Activated T-cell treated with anti-CD3 and anti-CD28 coated beads, Interleukin-2, amount 50 U/mL, for 4 hours (primary cell): ENCODE results near the gene PYGB. TPM values are rescaled to one million over a fixed set of nuclear protein-coding genes. Genes with fewer than 3 reads are reported as not detected.
"Not testable (repeated sequence)": the region's sequence is repeated elsewhere in the genome, so short reads cannot be mapped to it uniquely, and the experiment has no call there.

Experiments
- ATAC-seq, 2 donors: fragments of 200-7000 bp; cut with Tn5 transposase; one replicate each; pipeline ENCODE4 v1.10.0; 2021
- DNase-seq: peaks from one replicate; pipeline ENCODE4 v3.0.0-alpha.2; 2020
- H3K27me3 Mint-ChIP-seq: one replicate; pipeline ENCODE4 v1.8.0; 2021; ENCODE audit warnings: low read depth, mixed read lengths
- H3K36me3 Mint-ChIP-seq: one replicate; pipeline ENCODE4 v1.8.0; 2022; ENCODE audit warnings: mixed read lengths; ENCODE audit not compliant: insufficient read depth
- H3K4me1 Mint-ChIP-seq: one replicate; pipeline ENCODE4 v1.8.0; 2021; ENCODE audit warnings: low read depth, mixed read lengths
- H3K4me3 Mint-ChIP-seq: one replicate; pipeline ENCODE4 v1.8.0; 2021; ENCODE audit warnings: mild to moderate bottlenecking, moderate library complexity, mixed read lengths
- H3K9me3 Mint-ChIP-seq: one replicate; pipeline ENCODE4 v1.8.0; 2021; ENCODE audit warnings: mixed read lengths
- total RNA-seq, 3 donors: library from RNA; stranded (reverse); gene quantifications; one replicate each; pipeline ENCODE4 v1.2.1, GENCODE V29; 2021

The PYGB gene
- total RNA-seq, 3 donors from 2014 or later = 32.5 to 37.6 (median 34.6) TPM

- Mint-ChIP-seq H3K4me1 (peaks cover 12% of the 10 kb centered on the region), H3K27me3 (no peaks in the 10 kb centered on the region)
Measured at GRCh38 chr20:25324412-25324811, 76.5 kb downstream of the PYGB start.

GRCh38 chr20:25325073-25325472 lies 77.2 kb downstream of the PYGB start:
- peaks cover 19% of the 10 kb centered on the region for H3K4me1 Mint-ChIP-seq
- H3K4me3 Mint-ChIP-seq = no peak overlapping the region
- ATAC-seq (no peak), DNase-seq (no peak)
- H3K9me3 Mint-ChIP-seq = no peaks in the 10 kb centered on the region
- no peaks in the 10 kb centered on the region for H3K27me3 Mint-ChIP-seq
- H3K36me3 Mint-ChIP-seq = peaks cover 9% of the 10 kb centered on the region

More at GRCh38 chr20:25324412-25324811, 76.5 kb downstream of the PYGB start:
- H3K36me3 Mint-ChIP-seq = peaks cover 10% of the 10 kb centered on the region
- no peak for ATAC-seq
- H3K9me3 Mint-ChIP-seq = no peaks in the 10 kb centered on the region
- H3K4me3 Mint-ChIP-seq = no peak overlapping the region
- DNase-seq = no peak

- no peaks in the 10 kb centered on the region for H3K27me3 Mint-ChIP-seq
- H3K36me3 Mint-ChIP-seq = peaks cover 9% of the 10 kb centered on the region
- H3K4me3 Mint-ChIP-seq = no peak overlapping the region
- H3K9me3 Mint-ChIP-seq = no peaks in the 10 kb centered on the region
- ATAC-seq (no peak), DNase-seq (no peak)
- peaks cover 25% of the 10 kb centered on the region for H3K4me1 Mint-ChIP-seq
Measured at GRCh38 chr20:25325997-25326396, 78.1 kb downstream of the PYGB start.

GRCh38 chr20:25327521-25328235 lies 79.8 kb downstream of the PYGB start:
- Mint-ChIP-seq H3K36me3 (peaks cover 4% of the 10 kb centered on the region), H3K4me3 (no peak overlapping the region), H3K9me3 (no peaks in the 10 kb centered on the region), H3K27me3 (no peaks in the 10 kb centered on the region), H3K4me1 (peaks cover 22% of the 10 kb centered on the region)
- no peak for DNase-seq
- ATAC-seq = no peak

GRCh38 chr20:25328954-25329498 lies 81.1 kb downstream of the PYGB start:
- peaks cover 22% of the 10 kb centered on the region for H3K4me1 Mint-ChIP-seq

GRCh38 chr20:25334972-25335371 lies 87.1 kb downstream of the PYGB start:
- not testable (repeated sequence) for H3K4me3 Mint-ChIP-seq, H3K27me3 Mint-ChIP-seq, H3K9me3 Mint-ChIP-seq, ATAC-seq, DNase-seq, H3K4me1 Mint-ChIP-seq
- peaks cover 13% of the 10 kb centered on the region for H3K36me3 Mint-ChIP-seq

More at GRCh38 chr20:25328954-25329498, 81.1 kb downstream of the PYGB start:
- no peaks in the 10 kb centered on the region for H3K27me3 Mint-ChIP-seq
- H3K9me3 Mint-ChIP-seq = no peaks in the 10 kb centered on the region
- no peak for DNase-seq
- no peak for ATAC-seq
- peaks cover 2% of the 10 kb centered on the region for H3K36me3 Mint-ChIP-seq
- no peak overlapping the region for H3K4me3 Mint-ChIP-seq

- no peak for ATAC-seq
Measured at GRCh38 chr20:25336561-25337422, 88.9 kb downstream of the PYGB start.

GRCh38 chr20:25338112-25339023 lies 90.5 kb downstream of the PYGB start:
- no peak for ATAC-seq
- Mint-ChIP-seq H3K4me3 (no peak overlapping the region), H3K36me3 (peaks cover 13% of the 10 kb centered on the region), H3K27me3 (no peaks in the 10 kb centered on the region), H3K9me3 (no peaks in the 10 kb centered on the region), H3K4me1 (peaks cover 13% of the 10 kb centered on the region)
- DNase-seq = no peak

More at GRCh38 chr20:25336561-25337422, 88.9 kb downstream of the PYGB start:
- H3K4me1 Mint-ChIP-seq = peaks cover 8% of the 10 kb centered on the region
- H3K9me3 Mint-ChIP-seq = no peaks in the 10 kb centered on the region
- DNase-seq = no peak
- no peak overlapping the region for H3K4me3 Mint-ChIP-seq
- peaks cover 13% of the 10 kb centered on the region for H3K36me3 Mint-ChIP-seq
- H3K27me3 Mint-ChIP-seq = no peaks in the 10 kb centered on the region

- Mint-ChIP-seq H3K9me3 (no peaks in the 10 kb centered on the region), H3K36me3 (peaks cover 13% of the 10 kb centered on the region), H3K4me3 (no peak overlapping the region), H3K27me3 (no peaks in the 10 kb centered on the region), H3K4me1 (peaks cover 22% of the 10 kb centered on the region)
- DNase-seq = no peak
- ATAC-seq = no peak
Measured at GRCh38 chr20:25339608-25340007, 91.7 kb downstream of the PYGB start.

- Mint-ChIP-seq H3K36me3 (peaks cover 18% of the 10 kb centered on the region), H3K9me3 (no peaks in the 10 kb centered on the region), H3K4me3 (no peak overlapping the region), H3K27me3 (no peaks in the 10 kb centered on the region), H3K4me1 (peaks cover 27% of the 10 kb centered on the region)
- ATAC-seq = no peak
- DNase-seq = no peak
Measured at GRCh38 chr20:25340380-25340779, 92.5 kb downstream of the PYGB start.

- no peak for ATAC-seq
Measured at GRCh38 chr20:25341716-25342680, 94.1 kb downstream of the PYGB start.

GRCh38 chr20:25344634-25345033 lies 96.7 kb downstream of the PYGB start:
- no peak for ATAC-seq
- no peak for DNase-seq
- H3K4me1 Mint-ChIP-seq = peaks cover 39% of the 10 kb centered on the region
- no peaks in the 10 kb centered on the region for H3K9me3 Mint-ChIP-seq
- H3K4me3 Mint-ChIP-seq = no peak overlapping the region
- no peaks in the 10 kb centered on the region for H3K27me3 Mint-ChIP-seq
- peaks cover 7% of the 10 kb centered on the region for H3K36me3 Mint-ChIP-seq

More at GRCh38 chr20:25341716-25342680, 94.1 kb downstream of the PYGB start:
- no peak for DNase-seq
- Mint-ChIP-seq H3K27me3 (no peaks in the 10 kb centered on the region), H3K4me3 (no peak overlapping the region), H3K9me3 (no peaks in the 10 kb centered on the region), H3K4me1 (peaks cover 39% of the 10 kb centered on the region), H3K36me3 (peaks cover 17% of the 10 kb centered on the region)

GRCh38 chr20:25345721-25346120 lies 97.8 kb downstream of the PYGB start:
- H3K9me3 Mint-ChIP-seq = no peaks in the 10 kb centered on the region
- DNase-seq = no peak
- no peak overlapping the region for H3K4me3 Mint-ChIP-seq
- H3K4me1 Mint-ChIP-seq = peaks cover 35% of the 10 kb centered on the region
- no peaks in the 10 kb centered on the region for H3K27me3 Mint-ChIP-seq
- no peak for ATAC-seq
- H3K36me3 Mint-ChIP-seq = peaks cover 7% of the 10 kb centered on the region
